Measurements from ENCODE around the gene PFKM. TPM values are rescaled to one million over a fixed set of nuclear protein-coding genes. Genes with fewer than 3 reads are reported as not detected.
A peak's percentile ranks its signal among the peaks of the same experiment; 100 is the strongest.

PFKM gene
- total and polyA plus RNA-seq, 2 experiments from 2014 or later = 28.8 to 41.1 TPM

- Histone ChIP-seq H3K79me2 (ENCODE audit: insufficient read depth) (peaks cover 37% of the 10 kb centered on the region), H3K9me3 (ENCODE audit: low read depth) (no peaks in the 10 kb centered on the region), H3K4me1 (ENCODE audit: insufficient read depth) (peaks cover 6% of the 10 kb centered on the region), H3K36me3 (ENCODE audit: low read depth) (no peaks in the 10 kb centered on the region), H3K27ac (peak within 1 kb of the TSS; percentile 35), H3K4me2 (ENCODE audit: unreplicated experiment) (peak within 1 kb of the TSS; percentile 97), H3K4me3 (peak within 1 kb of the TSS; percentile 93), H2AFZ (peak within 1 kb of the TSS; percentile 99), H3K9ac (peak within 1 kb of the TSS; percentile 85), H4K20me1 (ENCODE audit: insufficient read depth) (no peaks in the 10 kb centered on the region), H3K27me3 (replicated peaks; ENCODE audit: insufficient read depth) (no peaks in the 10 kb centered on the region), H3K9me2 (ENCODE audit: insufficient read depth) (no peaks in the 10 kb centered on the region), H3F3A (ENCODE audit: insufficient read depth) (no peaks in the 10 kb centered on the region)
- in situ Hi-C loops (cut with MboI) = no loop called here
- WGBS, 2 experiments (ENCODE audit: low coverage in 1 of 2, low lambda C conversion rate in 2 of 2, missing lambda C conversion rate in 2 of 2) = 0 to 1% methylated on average over 47 to 56 of the region's 56 CpGs
- TF ChIP-seq EZH2phosphoT487 (IDR thresholded peaks at IDR 0.05; ENCODE audit: insufficient read depth, low read depth) (no peak), EZH2 (IDR thresholded peaks at IDR 0.05; ENCODE audit: insufficient read depth, poor library complexity, severe bottlenecking) (no peak)
- peak; percentile 99 for DNase-seq
These were observed 38.1 kb downstream of the PFKM start, which contains the start of gene ASB8 for GRCh38 chr12:48157018-48157888. TSS of gene ASB8 (minus strand) at chr12:48157515. CDS start at chr12:48153496, 4,019 bp downstream.

GRCh38 chr12:48157889-48158370 lies 38.8 kb downstream of the PFKM start:
- H3K36me3 ChIP-seq (ENCODE audit: low read depth) = no peaks in the 10 kb centered on the region
- no peaks in the 10 kb centered on the region for H4K20me1 ChIP-seq (ENCODE audit: insufficient read depth)
- H3K9me2 ChIP-seq (ENCODE audit: insufficient read depth) = no peaks in the 10 kb centered on the region
- peak overlapping the region; percentile 85 for H3K9ac ChIP-seq
- H3K4me1 ChIP-seq (ENCODE audit: insufficient read depth) = peaks cover 6% of the 10 kb centered on the region
- H3K4me3 ChIP-seq = peak overlapping the region; percentile 93
- H3K79me2 ChIP-seq (ENCODE audit: insufficient read depth) = peaks cover 37% of the 10 kb centered on the region
- DNase-seq = no peak
- H3F3A ChIP-seq (ENCODE audit: insufficient read depth) = no peaks in the 10 kb centered on the region
- H3K9me3 ChIP-seq (ENCODE audit: low read depth) = no peaks in the 10 kb centered on the region
- 49% methylated on average over 3 of the region's 3 CpGs for WGBS, 2 experiments (ENCODE audit: low coverage in 1 of 2, low lambda C conversion rate in 2 of 2, missing lambda C conversion rate in 2 of 2)
- peak overlapping the region; percentile 99 for H2AFZ ChIP-seq
- peak overlapping the region; percentile 35 for H3K27ac ChIP-seq
- peak overlapping the region; percentile 97 for H3K4me2 ChIP-seq (ENCODE audit: unreplicated experiment)
- H3K27me3 ChIP-seq (replicated peaks; ENCODE audit: insufficient read depth) = no peaks in the 10 kb centered on the region
- in situ Hi-C loops (cut with MboI) = no loop called here
- TF ChIP-seq EZH2 (IDR thresholded peaks at IDR 0.05; ENCODE audit: insufficient read depth, poor library complexity, severe bottlenecking) = no peak
- no peak for TF ChIP-seq EZH2phosphoT487 (IDR thresholded peaks at IDR 0.05; ENCODE audit: insufficient read depth, low read depth)

- H3K4me3 ChIP-seq = no peak overlapping the region
- peaks cover 21% of the 10 kb centered on the region for H3K79me2 ChIP-seq (ENCODE audit: insufficient read depth)
- H3K9ac ChIP-seq = no peak overlapping the region
- in situ Hi-C loops (cut with MboI) = no loop called here
- peaks cover 6% of the 10 kb centered on the region for H3K4me1 ChIP-seq (ENCODE audit: insufficient read depth)
- no peaks in the 10 kb centered on the region for H3K9me2 ChIP-seq (ENCODE audit: insufficient read depth)
- H4K20me1 ChIP-seq (ENCODE audit: insufficient read depth) = no peaks in the 10 kb centered on the region
- H3K4me2 ChIP-seq (ENCODE audit: unreplicated experiment) = no peak overlapping the region
- H3K36me3 ChIP-seq (ENCODE audit: low read depth) = no peaks in the 10 kb centered on the region
- no peak for TF ChIP-seq EZH2 (IDR thresholded peaks at IDR 0.05; ENCODE audit: insufficient read depth, poor library complexity, severe bottlenecking)
- TF ChIP-seq EZH2phosphoT487 (IDR thresholded peaks at IDR 0.05; ENCODE audit: insufficient read depth, low read depth) = no peak
- no peaks in the 10 kb centered on the region for H3K27me3 ChIP-seq (replicated peaks; ENCODE audit: insufficient read depth)
- H3K27ac ChIP-seq = no peak overlapping the region
- DNase-seq = peak; percentile 20
- H3F3A ChIP-seq (ENCODE audit: insufficient read depth) = no peaks in the 10 kb centered on the region
- H3K9me3 ChIP-seq (ENCODE audit: low read depth) = no peaks in the 10 kb centered on the region
- WGBS, 2 experiments (ENCODE audit: low coverage in 1 of 2, low lambda C conversion rate in 2 of 2, missing lambda C conversion rate in 2 of 2) = 92 to 96% methylated on average over 3 to 5 of the region's 5 CpGs
- no peak overlapping the region for H2AFZ ChIP-seq
These were observed 40.9 kb downstream of the PFKM start for GRCh38 chr12:48160046-48160445.

GRCh38 chr12:48160807-48161206 lies 41.6 kb downstream of the PFKM start:
- peaks cover 15% of the 10 kb centered on the region for H3K79me2 ChIP-seq (ENCODE audit: insufficient read depth)
- H3K27ac ChIP-seq = no peak overlapping the region
- H3K4me3 ChIP-seq = no peak overlapping the region
- H3K36me3 ChIP-seq (ENCODE audit: low read depth) = no peaks in the 10 kb centered on the region
- no peaks in the 10 kb centered on the region for H4K20me1 ChIP-seq (ENCODE audit: insufficient read depth)
- peaks cover 6% of the 10 kb centered on the region for H3K4me1 ChIP-seq (ENCODE audit: insufficient read depth)
- in situ Hi-C loops (cut with MboI) = no loop called here
- no peak overlapping the region for H3K4me2 ChIP-seq (ENCODE audit: unreplicated experiment)
- no peaks in the 10 kb centered on the region for H3K27me3 ChIP-seq (replicated peaks; ENCODE audit: insufficient read depth)
- no peaks in the 10 kb centered on the region for H3K9me2 ChIP-seq (ENCODE audit: insufficient read depth)
- H2AFZ ChIP-seq = no peak overlapping the region
- no peak overlapping the region for H3K9ac ChIP-seq
- H3K9me3 ChIP-seq (ENCODE audit: low read depth) = no peaks in the 10 kb centered on the region
- DNase-seq = peak; percentile 20
- no peaks in the 10 kb centered on the region for H3F3A ChIP-seq (ENCODE audit: insufficient read depth)
- 52 to 62% methylated on average over 2 of the region's 2 CpGs for WGBS, 2 experiments (ENCODE audit: low coverage in 1 of 2, low lambda C conversion rate in 2 of 2, missing lambda C conversion rate in 2 of 2)
- TF ChIP-seq EZH2phosphoT487 (IDR thresholded peaks at IDR 0.05; ENCODE audit: insufficient read depth, low read depth) (no peak), EZH2 (IDR thresholded peaks at IDR 0.05; ENCODE audit: insufficient read depth, poor library complexity, severe bottlenecking) (no peak)
